PC-3 (cell line): ENCODE results near the gene SEPHS1. TPM values are rescaled to one million over a fixed set of nuclear protein-coding genes. Genes with fewer than 3 reads are reported as not detected.

Experiments
- ATAC-seq: fragments of 200-7000 bp; cut with Tn5 transposase; 2 replicates; pipeline ENCODE4 v1.9.1; 2020; ENCODE audit warnings: mild to moderate bottlenecking, moderate library complexity
- BruUV-seq: library from RNA; stranded (reverse); fragments of 400-500 nt; replicated peaks from 2 replicates; lab custom pipeline; 2021; lab: Mats Ljungman, UMichigan
- CTCF ChIA-PET: fragments of 300-600 bp; sonication (Branson Sonifier 250); formaldehyde crosslinking; loops from one replicate; lab custom pipeline; 2022; ENCODE audit warnings: antibody characterized with exemption; lab: Charles Lee
- POLR2A ChIA-PET: fragments of 300-600 bp; sonication (Branson Sonifier 250); formaldehyde crosslinking; loops from one replicate; lab custom pipeline; 2022; ENCODE audit warnings: antibody characterized with exemption; ENCODE audit not compliant: unreplicated experiment; lab: Charles Lee
- DNase-seq: peaks from one replicate; pipeline ENCODE4 v3.0.0-alpha.2; 2015
- H2AFZ ChIP-seq: fragments of 300-600 bp; sonication (generic); 2 replicates; pipeline ENCODE4 v1.6.0; 2016; ENCODE audit warnings: antibody characterized with exemption, low read length
- H3F3A ChIP-seq: fragments of 300-600 bp; sonication (generic); one replicate; pipeline ENCODE4 v1.6.0; 2017; ENCODE audit warnings: antibody characterized with exemption, low read length, control low read depth, mild to moderate bottlenecking; ENCODE audit not compliant: unreplicated experiment
- H3K27ac ChIP-seq: fragments of 300-600 bp; sonication (generic); 2 replicates; pipeline ENCODE4 v1.5.1; 2016; ENCODE audit warnings: mild to moderate bottlenecking, low read length
- H3K27me3 ChIP-seq: fragments of 300-600 bp; sonication (generic); 2 replicates; pipeline ENCODE4 v1.6.1; 2016; ENCODE audit warnings: low read length, mixed read lengths
- H3K36me3 ChIP-seq: fragments of 300-600 bp; sonication (generic); 2 replicates; pipeline ENCODE4 v1.6.1; 2016; ENCODE audit warnings: low read depth, mixed run types, low read length, mixed read lengths
- H3K4me1 ChIP-seq: fragments of 300-600 bp; sonication (generic); 2 replicates; pipeline ENCODE4 v1.5.1; 2016; ENCODE audit warnings: low read length; ENCODE audit not compliant: insufficient read depth
- H3K4me2 ChIP-seq: fragments of 300-600 bp; sonication (generic); 2 replicates; pipeline ENCODE4 v1.6.0; 2016; ENCODE audit warnings: low read length
- H3K4me3 ChIP-seq: fragments of 300-600 bp; sonication (generic); 2 replicates; pipeline ENCODE4 v1.5.1; 2016; ENCODE audit warnings: mild to moderate bottlenecking, low read length, mixed read lengths
- H3K79me2 ChIP-seq: fragments of 300-600 bp; sonication (generic); 2 replicates; pipeline ENCODE4 v1.6.1; 2017; ENCODE audit warnings: low read length, mixed read lengths
- H3K9ac ChIP-seq: fragments of 300-600 bp; sonication (generic); 2 replicates; pipeline ENCODE4 v1.6.0; 2016; ENCODE audit warnings: mild to moderate bottlenecking, low read length
- H3K9me2 ChIP-seq: fragments of 300-600 bp; sonication (generic); replicated peaks from 2 replicates; pipeline ENCODE4 v1.6.1; 2016; ENCODE audit warnings: mixed run types, low read length, mixed read lengths
- H3K9me3 ChIP-seq: fragments of 300-600 bp; sonication (generic); 2 replicates; pipeline ENCODE4 v1.6.1; 2016; ENCODE audit warnings: low read length, mixed read lengths
- H4K20me1 ChIP-seq: fragments of 300-600 bp; sonication (generic); 2 replicates; pipeline ENCODE4 v1.6.1; 2016; ENCODE audit warnings: low read length, mixed read lengths
- CTCF ChIP-seq: fragments of 300-600 bp; sonication (generic); conservative IDR thresholded peaks from 2 replicates; pipeline ENCODE4 v1.5.1; 2017; ENCODE audit warnings: antibody characterized with exemption, low read depth, mild to moderate bottlenecking, low read length
- EZH2 ChIP-seq: fragments of 300-600 bp; sonication (generic); IDR thresholded peaks from one replicate; pipeline ENCODE4 v1.6.1; 2017; ENCODE audit warnings: antibody characterized with exemption, mild to moderate bottlenecking, low read length; ENCODE audit not compliant: unreplicated experiment
- EZH2phosphoT487 ChIP-seq: fragments of 300-600 bp; sonication (generic); IDR thresholded peaks from 2 replicates; pipeline ENCODE4 v1.6.1; 2018; ENCODE audit warnings: mild to moderate bottlenecking, antibody characterized with exemption, low read length, borderline replicate concordance
- intact Hi-C: fragments of 100-400 bp; cut with micrococcal nuclease; formaldehyde crosslinking; loops from 2 replicates; pipeline ENCODE4 v1.9.0; 2023
- total RNA-seq: library from RNA; depleted of rRNA; stranded (reverse); fragments of >200 nt; gene quantifications from 2 replicates; pipeline ENCODE4 v1.2.3, GENCODE V29; 2014

The SEPHS1 gene
- total RNA-seq, 1 experiment from 2014 or later: 42.5 TPM

- CTCF ChIA-PET: no interaction called here
- no peak for ATAC-seq
- Histone ChIP-seq H2AFZ (no peak overlapping the region), H3K9me3 (no peaks in the 10 kb centered on the region), H3K27ac (no peak overlapping the region), H3K36me3 (no peaks in the 10 kb centered on the region; the same call in 1 of the 2 replicates), H3K27me3 (no peaks in the 10 kb centered on the region), H3K4me1 (no peaks in the 10 kb centered on the region), H3K4me2 (no peak overlapping the region), H3K79me2 (no peaks in the 10 kb centered on the region), H3F3A (no peaks in the 10 kb centered on the region), H3K4me3 (no peak overlapping the region), H3K9me2 (no peaks in the 10 kb centered on the region), H3K9ac (no peak overlapping the region), H4K20me1 (no peaks in the 10 kb centered on the region)
- no peak for DNase-seq
- TF ChIP-seq EZH2 (no peak), CTCF (no peak), EZH2phosphoT487 (no peak)
- POLR2A ChIA-PET: no interaction called here
- BruUV-seq: no TSS peak
- intact Hi-C loops: no loop called here
Measured at GRCh38 chr10:13329565-13329964, 18.5 kb downstream of the SEPHS1 start.

- no peaks in the 10 kb centered on the region for H3K27me3 ChIP-seq
- no peak overlapping the region for H3K27ac ChIP-seq
- intact Hi-C loops: no loop called here
- no peaks in the 10 kb centered on the region for H3K9me2 ChIP-seq
- H3K9ac ChIP-seq: no peak overlapping the region
- H3K9me3 ChIP-seq: no peaks in the 10 kb centered on the region
- no peaks in the 10 kb centered on the region for H3K4me1 ChIP-seq
- no peaks in the 10 kb centered on the region for H3K79me2 ChIP-seq
- POLR2A ChIA-PET: no interaction called here
- no peak for DNase-seq
- TF ChIP-seq EZH2phosphoT487 (no peak), EZH2 (no peak), CTCF (no peak)
- no peaks in the 10 kb centered on the region for H4K20me1 ChIP-seq
- H3K4me3 ChIP-seq: no peak overlapping the region
- H3K4me2 ChIP-seq: no peak overlapping the region
- no peaks in the 10 kb centered on the region for H3F3A ChIP-seq
- ATAC-seq: no peak
- no peak overlapping the region for H2AFZ ChIP-seq
- CTCF ChIA-PET: interaction anchor here (0.6 kb wide), 1 partner anchor 18 kb away, joined by 4 read pairs; no protein-coding TSS in a partner anchor
- no peaks in the 10 kb centered on the region; the same call in 1 of the 2 replicates for H3K36me3 ChIP-seq
- BruUV-seq: no TSS peak
Measured at GRCh38 chr10:13328613-13329012, 19.5 kb downstream of the SEPHS1 start.

- Histone ChIP-seq H4K20me1 (no peaks in the 10 kb centered on the region), H3K4me2 (no peak overlapping the region), H3K9ac (no peak overlapping the region), H3K27me3 (no peaks in the 10 kb centered on the region), H3K4me3 (no peak overlapping the region), H3K36me3 (no peaks in the 10 kb centered on the region; the same call in 1 of the 2 replicates), H3F3A (no peaks in the 10 kb centered on the region), H3K79me2 (no peaks in the 10 kb centered on the region), H3K4me1 (no peaks in the 10 kb centered on the region), H2AFZ (no peak overlapping the region), H3K9me3 (no peaks in the 10 kb centered on the region), H3K27ac (no peak overlapping the region), H3K9me2 (no peaks in the 10 kb centered on the region)
- DNase-seq: no peak
- TF ChIP-seq CTCF (no peak), EZH2phosphoT487 (no peak), EZH2 (no peak)
- CTCF ChIA-PET: no interaction called here
- intact Hi-C loops: no loop called here
- no TSS peak for BruUV-seq
- no peak for ATAC-seq
- POLR2A ChIA-PET: no interaction called here
Measured at GRCh38 chr10:13328126-13328525, 20.0 kb downstream of the SEPHS1 start.
